GM12891 (cell line): Measurements from ENCODE around the gene OR10J5. TPM values are rescaled to one million over a fixed set of nuclear protein-coding genes. Genes with fewer than 3 reads are reported as not detected.

ENCODE experiments used
- DNase-seq: peaks from one replicate; pipeline ENCODE4 v3.0.0; 2011; ENCODE audit warnings: low spot score; ENCODE audit not compliant: insufficient read length
- FAIRE-seq: peaks from 2 replicates; lab custom pipeline; 2011; peaks lifted over from hg19 to GRCh38; lab: Jason Lieb, UNC
- PAX5 ChIP-seq: IDR thresholded peaks from 2 replicates; pipeline ENCODE4 v1.6.1; 2011; ENCODE audit warnings: low read length, moderate library complexity, mild to moderate bottlenecking; ENCODE audit not compliant: insufficient read depth, severe bottlenecking
- POLR2A ChIP-seq: IDR thresholded peaks from 2 replicates; pipeline ENCODE4 v1.6.1; 2011; ENCODE audit warnings: low read depth, low read length, control low read depth
- POLR2AphosphoS5 ChIP-seq: IDR thresholded peaks from 2 replicates; pipeline ENCODE4 v1.6.1; 2011; ENCODE audit warnings: low read depth, low read length, control low read depth
- POU2F2 ChIP-seq: IDR thresholded peaks from 2 replicates; pipeline ENCODE4 v1.6.1; 2011; ENCODE audit warnings: low read depth, mild to moderate bottlenecking, control low read depth, low read length, moderate library complexity
- SPI1 ChIP-seq: IDR thresholded peaks from 2 replicates; pipeline ENCODE4 v1.6.1; 2011; ENCODE audit warnings: low read depth, low read length, control low read depth
- TAF1 ChIP-seq: IDR thresholded peaks from 2 replicates; pipeline ENCODE4 v1.6.1; 2011; ENCODE audit warnings: low read depth, low read length, control low read depth
- polyA plus RNA-seq: library from polyadenylated mRNA; unstranded; fragments of >200 nt; gene quantifications from one replicate; pipeline ENCODE4 v1.2.1, GENCODE V29; 2012; ENCODE audit warnings: low read depth, missing spikeins, inconsistent platforms; ENCODE audit not compliant: missing spikeins

Gene OR10J5
- not detected for polyA plus RNA-seq

- DNase-seq (no peak), FAIRE-seq (no peak)
- TF ChIP-seq POLR2A (no peak), SPI1 (no peak), POU2F2 (no peak), POLR2AphosphoS5 (no peak), PAX5 (no peak), TAF1 (no peak)
Measured at GRCh38 chr1:159535907-159536306, at the start of gene OR10J5. Gene OR10J5 (minus strand): TSS chr1:159536007. CDS start chr1:159536007, 0 bp downstream.

- TF ChIP-seq TAF1 (no peak), POLR2A (no peak), POU2F2 (no peak)
- no peak for FAIRE-seq
- no peak for DNase-seq
Measured at GRCh38 chr1:159584536-159584935, 48.7 kb upstream of the OR10J5 start.

- TF ChIP-seq PAX5 (no peak), POLR2AphosphoS5 (no peak), POU2F2 (no peak), POLR2A (no peak), SPI1 (no peak), TAF1 (no peak)
- FAIRE-seq = no peak
- DNase-seq = no peak
Measured at GRCh38 chr1:159581422-159581821, 45.6 kb upstream of the OR10J5 start.

- TF ChIP-seq POU2F2 = no peak
- no peak for DNase-seq
- FAIRE-seq = no peak
Measured at GRCh38 chr1:159580340-159580739, 44.5 kb upstream of the OR10J5 start.

- TF ChIP-seq TAF1 (no peak), POU2F2 (no peak), PAX5 (no peak), POLR2A (no peak), POLR2AphosphoS5 (no peak), SPI1 (no peak)
- DNase-seq (no peak), FAIRE-seq (no peak)
Measured at GRCh38 chr1:159577446-159577845, 41.6 kb upstream of the OR10J5 start.

GRCh38 chr1:159562680-159563079 lies 26.9 kb upstream of the OR10J5 start:
- FAIRE-seq = no peak
- DNase-seq = no peak

GRCh38 chr1:159561497-159561896 lies 25.7 kb upstream of the OR10J5 start:
- DNase-seq (no peak), FAIRE-seq (no peak)
- TF ChIP-seq POLR2AphosphoS5 (no peak), POU2F2 (no peak), TAF1 (no peak), PAX5 (no peak), POLR2A (no peak), SPI1 (no peak)

More at GRCh38 chr1:159562680-159563079, 26.9 kb upstream of the OR10J5 start:
- TF ChIP-seq POU2F2 (no peak), SPI1 (no peak), PAX5 (no peak), POLR2AphosphoS5 (no peak), TAF1 (no peak), POLR2A (no peak)

GRCh38 chr1:159560599-159560998 lies 24.8 kb upstream of the OR10J5 start:
- DNase-seq (no peak), FAIRE-seq (no peak)
- TF ChIP-seq POLR2AphosphoS5 (no peak), POU2F2 (no peak), TAF1 (no peak), SPI1 (no peak), PAX5 (no peak), POLR2A (no peak)

GRCh38 chr1:159556931-159557369 lies 21.1 kb upstream of the OR10J5 start:
- DNase-seq (no peak), FAIRE-seq (no peak)
- no peak for TF ChIP-seq PAX5
- TF ChIP-seq POLR2A = no peak
- TF ChIP-seq TAF1 = no peak
- TF ChIP-seq POU2F2 = no peak
- TF ChIP-seq SPI1 = no peak

- FAIRE-seq (no peak), DNase-seq (no peak)
- TF ChIP-seq SPI1 = no peak
- TF ChIP-seq POLR2AphosphoS5 = no peak
- no peak for TF ChIP-seq POU2F2
- no peak for TF ChIP-seq PAX5
- no peak for TF ChIP-seq POLR2A
- no peak for TF ChIP-seq TAF1
Measured at GRCh38 chr1:159554696-159555095, 18.9 kb upstream of the OR10J5 start.
